ENCODE data around the gene MGAT1.
"Not testable (repeated sequence)": the region's sequence is repeated elsewhere in the genome, so short reads cannot be mapped to it uniquely, and the experiment has no call there.

Gene MGAT1

GRCh38 chr5:180786531-180787398 is 15.8 kb downstream of the MGAT1 start:
- H3K4me3 ChIP-seq (ENCODE audit: low read length): 0 out of 2 replicates have a peak overlapping the region, but pooled peaks have one; percentile 15
- peak; percentile 35 for DNase-seq (ENCODE audit: low read depth)
- no peak for TF ChIP-seq CTCF (conservative IDR thresholded peaks at IDR 0.05; ENCODE audit: low read length)

- DNase-seq (ENCODE audit: low read depth): peak; percentile 94
- TF ChIP-seq CTCF (conservative IDR thresholded peaks at IDR 0.05; ENCODE audit: low read length): no peak
- peak overlapping the region; percentile 43 for H3K4me3 ChIP-seq (ENCODE audit: low read length)
These were observed 16.8 kb downstream of the MGAT1 start for GRCh38 chr5:180785794-180786221.

- DNase-seq (ENCODE audit: low read depth): peak; percentile 82
- peak overlapping the region; percentile 43 for H3K4me3 ChIP-seq (ENCODE audit: low read length)
- no peak for TF ChIP-seq CTCF (conservative IDR thresholded peaks at IDR 0.05; ENCODE audit: low read length)
These were observed 17.4 kb downstream of the MGAT1 start for GRCh38 chr5:180785121-180785781.

- peak; percentile 88 for DNase-seq (ENCODE audit: low read depth)
- H3K4me3 ChIP-seq (ENCODE audit: low read length): 0 out of 2 replicates have a peak overlapping the region, but pooled peaks have one; percentile 2
- TF ChIP-seq CTCF (conservative IDR thresholded peaks at IDR 0.05; ENCODE audit: low read length): peak; percentile 92
These were observed 18.0 kb downstream of the MGAT1 start for GRCh38 chr5:180784497-180785097.

GRCh38 chr5:180783340-180784052 is 19.1 kb downstream of the MGAT1 start:
- no peak overlapping the region for H3K4me3 ChIP-seq (ENCODE audit: low read length)
- TF ChIP-seq CTCF (conservative IDR thresholded peaks at IDR 0.05; ENCODE audit: low read length): no peak
- no peak for DNase-seq (ENCODE audit: low read depth)

GRCh38 chr5:180782748-180783147 is 19.9 kb downstream of the MGAT1 start:
- H3K4me3 ChIP-seq (ENCODE audit: low read length): no peak overlapping the region
- DNase-seq (ENCODE audit: low read depth): no peak
- TF ChIP-seq CTCF (conservative IDR thresholded peaks at IDR 0.05; ENCODE audit: low read length): no peak

- not testable (repeated sequence) for DNase-seq (ENCODE audit: low read depth); H3K4me3 ChIP-seq (ENCODE audit: low read length)
These were observed 20.7 kb downstream of the MGAT1 start for GRCh38 chr5:180781900-180782326.
